BLaER1 (cell line): ENCODE results near the gene MAP7D1.
A peak's percentile ranks its signal among the peaks of the same experiment; 100 is the strongest.

ENCODE experiments used
- H3K27ac ChIP-seq: shearing (Covaris generic); formaldehyde crosslinking; 2 replicates; pipeline ENCODE4 v1.8.1; 2022
- H3K27me3 ChIP-seq: shearing (Covaris generic); formaldehyde crosslinking; 2 replicates; pipeline ENCODE4 v1.8.1; 2022
- H3K36me3 ChIP-seq: shearing (Covaris generic); formaldehyde crosslinking; 2 replicates; pipeline ENCODE4 v1.8.1; 2022
- H3K4me1 ChIP-seq: shearing (Covaris generic); formaldehyde crosslinking; 2 replicates; pipeline ENCODE4 v1.8.1; 2022
- H3K4me2 ChIP-seq: shearing (Covaris generic); formaldehyde crosslinking; 2 replicates; pipeline ENCODE4 v1.8.1; 2022
- H3K4me3 ChIP-seq: shearing (Covaris generic); formaldehyde crosslinking; 2 replicates; pipeline ENCODE4 v1.8.1; 2022
- H3K9ac ChIP-seq: shearing (Covaris generic); formaldehyde crosslinking; 2 replicates; pipeline ENCODE4 v1.8.1; 2022
- H3K9me3 ChIP-seq: shearing (Covaris generic); formaldehyde crosslinking; 2 replicates; pipeline ENCODE4 v1.8.1; 2022
- H4K20me1 ChIP-seq: shearing (Covaris generic); formaldehyde crosslinking; 2 replicates; pipeline ENCODE4 v1.8.1; 2022
- Cebpa-rat ChIP-seq: shearing (Covaris generic); IDR thresholded peaks from 2 replicates; pipeline ENCODE4 v1.8.1; 2022

The MAP7D1 gene

DNA sequence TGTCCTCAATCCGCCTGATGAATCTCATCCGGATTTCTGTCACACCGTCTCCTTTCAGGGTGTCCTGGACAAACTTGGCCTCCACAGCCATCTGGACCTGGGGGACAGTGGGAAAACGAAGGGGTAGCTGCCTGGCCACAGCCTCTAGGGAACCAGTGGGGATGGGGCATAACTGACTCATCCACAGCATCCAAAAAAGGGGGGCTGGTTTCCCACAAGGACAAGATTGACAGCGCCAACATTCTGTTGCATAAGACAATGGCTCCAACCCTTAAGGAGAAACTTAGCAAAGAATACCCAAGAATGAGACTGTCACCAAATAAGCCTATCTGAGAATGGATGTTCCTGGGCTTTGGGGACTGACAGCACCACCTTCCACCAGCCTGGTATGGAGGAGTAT, 18.7 kb upstream of the MAP7D1 start:
- Histone ChIP-seq H3K36me3 (peaks cover 54% of the 10 kb centered on the region), H3K4me3 (no peak overlapping the region), H3K27me3 (no peaks in the 10 kb centered on the region), H4K20me1 (peaks cover 43% of the 10 kb centered on the region), H3K4me2 (no peak overlapping the region), H3K9me3 (no peaks in the 10 kb centered on the region), H3K27ac (no peak overlapping the region), H3K4me1 (peaks cover 3% of the 10 kb centered on the region; the same call in 1 of the 2 replicates), H3K9ac (no peak overlapping the region)
- TF ChIP-seq Cebpa-rat: no peak

DNA sequence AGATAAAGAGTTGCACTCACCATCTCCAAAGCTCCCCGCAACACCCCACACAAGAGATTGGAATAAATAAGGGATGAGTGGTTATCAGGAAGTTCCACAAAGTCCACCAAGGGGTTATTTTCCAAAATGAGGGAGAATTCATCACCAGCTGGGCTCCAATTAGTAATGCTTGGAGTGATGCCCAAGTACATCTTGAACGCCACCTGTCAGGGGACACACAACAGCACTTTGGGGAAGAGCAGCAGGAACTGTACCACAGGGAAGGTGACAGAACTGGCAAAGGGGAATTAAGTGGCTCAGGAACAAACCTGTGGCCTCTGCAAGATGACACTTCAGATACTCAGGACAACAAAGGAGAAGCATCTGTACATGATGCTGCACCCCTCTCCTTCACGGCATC, 18.2 kb upstream of the MAP7D1 start:
- Histone ChIP-seq H3K27me3 (no peaks in the 10 kb centered on the region), H3K4me2 (no peak overlapping the region), H3K27ac (no peak overlapping the region), H3K4me3 (no peak overlapping the region), H4K20me1 (peaks cover 48% of the 10 kb centered on the region), H3K9me3 (no peaks in the 10 kb centered on the region), H3K4me1 (peaks cover 7% of the 10 kb centered on the region; the same call in 1 of the 2 replicates), H3K9ac (0 out of 2 replicates have a peak overlapping the region, but pooled peaks have one; percentile 19), H3K36me3 (peaks cover 60% of the 10 kb centered on the region)
- no peak for TF ChIP-seq Cebpa-rat

DNA sequence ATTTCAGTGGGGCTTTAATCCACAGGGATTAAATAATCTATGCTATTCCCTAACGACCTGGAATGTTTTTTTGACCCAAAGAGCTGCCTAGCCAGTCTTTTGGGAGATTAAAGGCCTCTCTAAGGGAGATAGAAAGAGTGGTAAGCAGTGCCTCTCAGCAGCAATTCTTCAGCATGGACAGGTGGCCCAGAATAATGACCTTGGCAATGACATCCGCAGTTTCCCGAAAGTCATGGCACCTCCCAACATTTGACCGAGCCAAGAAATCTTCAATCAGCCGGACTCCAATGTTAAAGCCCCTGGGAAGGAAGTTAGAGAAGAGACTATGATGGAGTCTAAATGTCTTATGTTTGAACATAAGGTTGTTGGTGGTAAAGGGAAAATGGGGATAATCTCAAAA, 16.4 kb upstream of the MAP7D1 start:
- Histone ChIP-seq H3K4me2 (no peak overlapping the region), H3K36me3 (peaks cover 74% of the 10 kb centered on the region), H4K20me1 (peaks cover 64% of the 10 kb centered on the region), H3K9me3 (no peaks in the 10 kb centered on the region), H3K27me3 (no peaks in the 10 kb centered on the region), H3K4me1 (peaks cover 7% of the 10 kb centered on the region; the same call in 1 of the 2 replicates), H3K27ac (no peak overlapping the region), H3K4me3 (no peak overlapping the region), H3K9ac (no peak overlapping the region)
- TF ChIP-seq Cebpa-rat: no peak

DNA sequence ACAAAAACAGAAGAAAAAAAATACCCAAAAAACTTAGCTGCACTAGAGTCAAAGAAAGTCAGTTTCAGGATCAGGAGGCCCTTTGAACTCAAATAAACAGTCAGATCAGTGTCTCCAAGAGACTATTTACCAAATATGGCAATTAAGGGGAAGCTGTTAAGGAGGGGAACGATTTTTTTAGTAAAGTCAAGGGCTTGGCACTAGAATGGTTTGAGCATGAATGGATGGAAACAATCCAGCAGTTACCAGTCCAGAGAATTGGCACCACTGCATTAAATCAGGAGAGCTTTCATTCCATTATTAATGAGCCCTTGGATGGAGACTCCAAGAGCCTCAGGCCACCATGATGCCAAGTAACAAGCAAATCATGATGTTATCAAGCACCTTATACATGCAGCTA, 13.8 kb upstream of the MAP7D1 start:
- Histone ChIP-seq H3K27me3 (no peaks in the 10 kb centered on the region), H3K9me3 (no peaks in the 10 kb centered on the region), H3K4me2 (no peak overlapping the region), H3K4me3 (no peak overlapping the region), H3K9ac (no peak overlapping the region), H4K20me1 (peaks cover 81% of the 10 kb centered on the region), H3K36me3 (peaks cover 79% of the 10 kb centered on the region), H3K4me1 (peaks cover 8% of the 10 kb centered on the region; the same call in 1 of the 2 replicates), H3K27ac (no peak overlapping the region)
- no peak for TF ChIP-seq Cebpa-rat

DNA sequence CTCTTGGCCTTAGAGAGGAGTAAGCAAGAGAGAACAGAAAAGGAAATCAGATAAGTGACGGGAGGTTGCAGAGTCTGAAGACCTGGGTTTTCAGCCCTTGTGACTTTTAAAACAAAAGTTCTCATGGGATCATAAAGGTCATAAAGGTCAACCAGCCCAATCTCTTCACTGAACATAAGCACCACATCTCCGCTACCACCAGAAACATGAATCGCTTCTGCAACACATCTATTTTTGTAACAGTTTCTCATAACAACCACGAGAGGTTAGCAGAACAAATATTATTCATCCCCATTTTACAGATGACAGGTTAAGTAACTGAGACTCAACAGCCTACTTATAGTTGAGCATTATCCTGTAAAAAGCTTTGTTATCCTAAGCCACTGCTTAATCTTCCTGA, 12.5 kb upstream of the MAP7D1 start:
- no peak overlapping the region for H3K27ac ChIP-seq
- no peaks in the 10 kb centered on the region for H3K9me3 ChIP-seq
- no peak overlapping the region for H3K4me3 ChIP-seq
- peaks cover 75% of the 10 kb centered on the region for H4K20me1 ChIP-seq
- H3K9ac ChIP-seq: no peak overlapping the region
- H3K4me1 ChIP-seq: peaks cover 21% of the 10 kb centered on the region
- peaks cover 69% of the 10 kb centered on the region for H3K36me3 ChIP-seq
- no peaks in the 10 kb centered on the region for H3K27me3 ChIP-seq
- H3K4me2 ChIP-seq: no peak overlapping the region
- TF ChIP-seq Cebpa-rat: no peak

DNA sequence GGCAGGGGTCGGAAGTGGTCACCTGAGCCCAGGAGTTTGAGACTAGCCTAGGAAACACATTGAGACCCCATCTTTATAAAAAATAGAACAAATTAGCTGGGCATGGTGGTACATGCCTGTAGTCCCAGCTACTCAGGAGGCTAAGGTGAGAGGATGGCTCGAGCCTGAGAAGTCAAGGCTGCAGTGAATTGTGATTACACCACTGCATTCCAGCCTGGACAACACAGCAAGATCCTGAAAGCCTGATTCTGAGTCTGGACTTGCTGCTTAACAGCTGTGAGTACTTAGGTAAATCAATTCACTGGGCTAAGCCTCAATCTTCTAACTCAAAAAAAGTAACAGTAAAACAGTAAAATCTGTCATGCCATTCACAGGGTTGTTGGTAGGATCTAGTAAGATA, 11.5 kb upstream of the MAP7D1 start:
- H3K9me3 ChIP-seq: no peaks in the 10 kb centered on the region
- TF ChIP-seq Cebpa-rat: no peak
- H3K4me3 ChIP-seq: no peak overlapping the region
- no peaks in the 10 kb centered on the region for H3K27me3 ChIP-seq
- H3K4me2 ChIP-seq: no peak overlapping the region
- peaks cover 25% of the 10 kb centered on the region for H3K4me1 ChIP-seq
- peaks cover 70% of the 10 kb centered on the region for H4K20me1 ChIP-seq
- no peak overlapping the region for H3K9ac ChIP-seq
- H3K36me3 ChIP-seq: peaks cover 59% of the 10 kb centered on the region
- H3K27ac ChIP-seq: no peak overlapping the region

DNA sequence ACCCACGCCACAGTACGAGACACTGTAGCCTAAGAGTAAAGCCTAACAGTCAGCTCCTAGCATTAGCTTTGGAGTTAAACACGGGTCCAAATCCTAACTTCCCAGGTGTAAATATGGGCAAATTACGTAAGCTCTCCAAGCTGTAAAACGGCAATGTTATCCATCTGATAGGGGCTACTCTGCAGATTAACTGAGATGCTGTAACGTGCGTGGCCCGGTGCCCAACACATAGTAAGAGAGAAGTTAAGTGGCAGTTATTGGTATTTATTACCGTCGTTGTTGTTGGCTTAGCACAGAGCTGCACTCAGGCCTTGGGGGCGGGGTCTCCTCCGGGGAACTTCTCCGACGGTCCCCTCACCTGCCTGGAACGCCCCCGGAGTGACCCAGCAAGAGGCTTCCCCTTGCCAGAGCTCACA, 7.1 kb upstream of the MAP7D1 start:
- H3K9ac ChIP-seq: peak overlapping the region; percentile 95
- peaks cover 27% of the 10 kb centered on the region; the same call in 1 of the 2 replicates for H4K20me1 ChIP-seq
- H3K9me3 ChIP-seq: no peaks in the 10 kb centered on the region
- peak overlapping the region; percentile 86 for H3K27ac ChIP-seq
- H3K4me2 ChIP-seq: peak overlapping the region; percentile 94
- TF ChIP-seq Cebpa-rat: no peak
- H3K27me3 ChIP-seq: no peaks in the 10 kb centered on the region
- peaks cover 27% of the 10 kb centered on the region for H3K36me3 ChIP-seq
- H3K4me1 ChIP-seq: peaks cover 61% of the 10 kb centered on the region
- H3K4me3 ChIP-seq: peak overlapping the region; percentile 92

DNA sequence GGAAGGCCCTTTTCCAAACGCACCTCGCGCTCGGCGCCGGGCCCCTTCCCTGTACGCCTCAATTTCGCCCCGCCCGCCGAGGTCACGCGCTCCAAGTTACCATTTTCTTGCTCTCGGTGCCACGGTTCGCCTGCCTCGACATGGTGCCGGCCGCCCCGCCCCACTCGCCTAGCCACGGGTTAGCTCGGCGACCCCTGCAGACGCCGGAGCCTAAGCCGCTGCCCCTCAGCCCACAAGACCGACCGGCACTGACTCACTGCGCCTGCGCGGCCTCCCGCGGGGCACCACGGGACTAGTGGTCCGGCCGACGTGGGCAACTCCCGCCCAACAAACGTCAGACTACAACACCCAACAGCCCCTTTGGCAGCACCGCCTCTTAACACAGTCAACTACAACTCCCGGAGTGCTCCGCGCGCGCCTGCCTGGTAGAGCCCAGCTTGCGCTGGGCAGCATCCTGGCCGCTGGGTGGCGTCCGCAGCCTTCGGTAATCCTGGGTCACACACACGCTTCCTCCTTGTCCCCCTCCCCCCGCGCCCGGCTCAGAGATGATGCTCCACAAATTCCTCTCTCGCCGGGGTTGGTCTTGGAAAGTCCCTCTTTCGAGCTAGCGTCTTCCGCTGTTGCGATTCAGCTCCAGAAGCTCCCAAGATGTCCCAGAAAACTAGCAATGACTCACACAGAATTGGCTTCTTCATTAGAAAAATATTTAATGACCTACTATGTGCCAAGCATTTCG, 6.6 kb upstream of the MAP7D1 start, which contains the start of gene TRAPPC3:
Gene TRAPPC3 (minus strand): TSS at position 250 of the 736 bp plus-strand sequence. CDS start 108 bp downstream, at position 142.
- Histone ChIP-seq H3K4me3 (peak within 1 kb of the TSS; percentile 92), H3K36me3 (peaks cover 22% of the 10 kb centered on the region), H3K27me3 (no peaks in the 10 kb centered on the region), H3K4me1 (peaks cover 67% of the 10 kb centered on the region), H3K27ac (peak within 1 kb of the TSS; percentile 86), H4K20me1 (peaks cover 21% of the 10 kb centered on the region; the same call in 1 of the 2 replicates), H3K4me2 (peak within 1 kb of the TSS; percentile 94), H3K9me3 (no peaks in the 10 kb centered on the region), H3K9ac (peak within 1 kb of the TSS; percentile 95)
- no peak for TF ChIP-seq Cebpa-rat

DNA sequence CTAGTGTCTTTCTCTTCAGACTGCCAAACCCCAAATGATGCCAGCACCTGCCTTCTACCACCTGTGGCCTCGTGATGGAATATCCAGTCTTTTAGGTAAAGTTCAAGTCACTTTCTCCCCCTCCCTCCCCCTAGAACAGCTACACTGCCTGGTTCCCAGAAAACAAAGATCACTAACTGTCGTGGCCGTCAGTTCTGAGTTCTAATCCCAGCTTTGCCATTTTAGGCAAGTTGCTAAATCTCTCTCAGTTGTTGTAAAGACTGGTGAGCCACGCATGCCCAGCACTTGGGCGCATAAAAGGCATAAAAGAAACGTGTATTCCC, 6.0 kb upstream of the MAP7D1 start:
- H3K4me2 ChIP-seq: peak overlapping the region; percentile 86

DNA sequence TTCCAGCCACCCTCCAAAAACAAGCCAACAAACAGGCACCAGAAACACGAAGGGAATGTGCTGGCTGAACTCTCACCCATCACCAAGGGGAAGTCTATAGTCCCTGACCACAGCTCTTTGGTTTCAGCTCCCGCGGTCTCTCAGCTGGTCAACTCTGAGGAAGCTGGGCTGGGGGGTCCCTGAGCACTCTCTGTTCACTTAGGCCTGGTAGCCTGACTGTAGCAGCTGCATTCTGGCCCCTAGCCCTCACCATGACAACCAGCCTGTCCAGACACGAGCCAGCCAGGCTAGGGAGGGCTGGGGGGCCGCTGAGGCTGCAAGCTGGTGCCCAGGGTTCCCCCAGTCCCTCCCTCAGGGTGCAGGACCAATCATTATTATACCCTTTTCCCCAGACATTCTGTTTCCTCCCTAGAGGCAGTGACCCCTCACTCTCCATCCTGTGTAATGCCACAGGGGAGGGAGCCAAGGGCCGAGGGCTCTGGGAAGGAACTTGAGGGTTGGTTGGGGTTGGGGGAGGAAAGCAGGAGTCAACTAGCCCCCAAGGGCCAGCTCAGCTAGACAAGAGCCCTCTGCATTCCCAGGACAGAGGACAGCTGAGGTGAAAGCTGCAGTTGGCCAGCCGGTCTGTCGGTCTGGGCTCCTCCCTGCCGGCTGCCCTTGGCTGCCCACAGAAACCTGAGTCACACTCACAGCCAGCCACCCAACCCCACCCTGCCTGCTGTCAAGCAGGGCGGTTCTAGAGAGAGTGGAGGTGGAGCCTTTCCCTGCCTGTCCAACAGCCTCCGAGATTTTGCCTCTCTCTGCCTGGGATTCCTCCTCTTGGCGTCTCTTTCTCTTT, 5.4 kb upstream of the MAP7D1 start:
- no peaks in the 10 kb centered on the region for H3K9me3 ChIP-seq
- TF ChIP-seq Cebpa-rat: no peak
- H3K4me1 ChIP-seq: peaks cover 76% of the 10 kb centered on the region
- no peaks in the 10 kb centered on the region for H3K27me3 ChIP-seq
- peak overlapping the region; percentile 68 for H3K9ac ChIP-seq
- peak overlapping the region; percentile 77 for H3K27ac ChIP-seq
- peaks cover 14% of the 10 kb centered on the region for H3K36me3 ChIP-seq
- peak overlapping the region; percentile 86 for H3K4me2 ChIP-seq
- H4K20me1 ChIP-seq: 0 out of 2 replicates have a peak, but pooled peaks cover 10% of the 10 kb centered on the region
- peak overlapping the region; percentile 92; the same call in 1 of the 2 replicates for H3K4me3 ChIP-seq

More for the DNA sequence above, 6.0 kb upstream of the MAP7D1 start:
- H3K27ac ChIP-seq: peak overlapping the region; percentile 77
- peak overlapping the region; percentile 92 for H3K4me3 ChIP-seq
- no peaks in the 10 kb centered on the region for H3K27me3 ChIP-seq
- H3K9ac ChIP-seq: peak overlapping the region; percentile 68
- H3K4me1 ChIP-seq: peaks cover 72% of the 10 kb centered on the region
- no peak for TF ChIP-seq Cebpa-rat
- 0 out of 2 replicates have a peak, but pooled peaks cover 16% of the 10 kb centered on the region for H4K20me1 ChIP-seq
- peaks cover 19% of the 10 kb centered on the region for H3K36me3 ChIP-seq
- H3K9me3 ChIP-seq: no peaks in the 10 kb centered on the region
